ENCODE data around the gene S100A9.

DNA sequence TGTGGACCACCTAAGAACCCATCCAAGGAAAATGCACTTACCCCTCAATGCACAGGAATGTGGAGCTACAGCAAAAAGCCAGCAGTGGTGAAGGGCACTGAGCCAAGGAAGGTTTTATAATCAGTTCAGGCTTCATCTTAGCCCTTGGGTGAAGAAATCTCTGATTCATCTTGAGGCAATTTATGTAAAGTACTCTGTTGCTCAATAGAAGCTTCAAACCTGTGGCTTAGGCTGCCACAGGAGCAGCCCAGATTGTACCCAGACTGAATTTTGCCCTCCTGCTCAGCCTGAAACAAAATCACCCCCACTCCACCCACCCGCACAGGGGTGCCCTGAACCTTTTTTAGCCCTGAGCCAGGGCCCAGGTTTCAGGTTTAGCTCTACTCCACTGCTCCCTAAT is 17.9 kb downstream of the S100A9 start, which contains the start of gene S100A12:
- TF ChIP-seq, protein P1, sequence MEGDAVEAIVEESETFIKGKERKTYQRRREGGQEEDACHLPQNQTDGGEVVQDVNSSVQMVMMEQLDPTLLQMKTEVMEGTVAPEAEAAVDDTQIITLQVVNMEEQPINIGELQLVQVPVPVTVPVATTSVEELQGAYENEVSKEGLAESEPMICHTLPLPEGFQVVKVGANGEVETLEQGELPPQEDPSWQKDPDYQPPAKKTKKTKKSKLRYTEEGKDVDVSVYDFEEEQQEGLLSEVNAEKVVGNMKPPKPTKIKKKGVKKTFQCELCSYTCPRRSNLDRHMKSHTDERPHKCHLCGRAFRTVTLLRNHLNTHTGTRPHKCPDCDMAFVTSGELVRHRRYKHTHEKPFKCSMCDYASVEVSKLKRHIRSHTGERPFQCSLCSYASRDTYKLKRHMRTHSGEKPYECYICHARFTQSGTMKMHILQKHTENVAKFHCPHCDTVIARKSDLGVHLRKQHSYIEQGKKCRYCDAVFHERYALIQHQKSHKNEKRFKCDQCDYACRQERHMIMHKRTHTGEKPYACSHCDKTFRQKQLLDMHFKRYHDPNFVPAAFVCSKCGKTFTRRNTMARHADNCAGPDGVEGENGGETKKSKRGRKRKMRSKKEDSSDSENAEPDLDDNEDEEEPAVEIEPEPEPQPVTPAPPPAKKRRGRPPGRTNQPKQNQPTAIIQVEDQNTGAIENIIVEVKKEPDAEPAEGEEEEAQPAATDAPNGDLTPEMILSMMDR (IDR thresholded peaks at IDR 0.05; ENCODE audit: poor library complexity) = no peak
- TF ChIP-seq EZH2 (IDR thresholded peaks at IDR 0.05; ENCODE audit: borderline replicate concordance) = no peak
